Heart left ventricle (tissue), 13 donors: ENCODE data around the gene RIIAD1.

Source experiments
- POLR2A ChIP-seq, 2 donors: fragments of 450-650 bp; IDR thresholded peaks; one replicate each; pipeline ENCODE4 v1.6.1; 2017; ENCODE audit warnings: antibody characterized with exemption in 2 of 2, mild to moderate bottlenecking in 2 of 2, moderate library complexity in 2 of 2
- TF ChIP-seq, protein P1 (sequence below), 12 donors: fragments of 200-600 bp; sonication (generic) in 4 of 12; IDR thresholded peaks; one replicate each; pipeline versions ENCODE4 v1.5.0 to v1.8.0; 2018 to 2022; ENCODE audit warnings: antibody characterized with exemption in 12 of 12, mild to moderate bottlenecking in 5 of 12
- donor health status: ischemic (EF 13 %, LVEDD 7.1; RV severe dilation, severe dysfunction).
- donor health status: DM: no; HTN: yes; CAD: no.
- donor health status: DM: no; HTN: no; CAD: no.
- donor health status: ischemic (EF 25% LVEDD 6.9; RV normal size, moderate dysfunction).
- donor health status: ischemic (EF 25% LVEDD 5.7; RV mildly dilated, moderate dysfunction).
- donor health status: ischemic (EF 35%, LVEDD 5.7; RV mildly dilated, moderate dysfunction).
- donor health status: nonischemic (EF 11% LVEDD 7.7; RV severe dilation, severe dysfunction).
- donor health status: DM: yes; HTN: yes; CAD: no.
- donor health status: PGD.
- donor health status: ischemic (EF 29% LVEDD 5.4; RV normal size, mild dysfunction).
- donor health status: nonischemic (EF 23%, LVEDD 6.1; RV moderate dilation, normal function).

DNA sequence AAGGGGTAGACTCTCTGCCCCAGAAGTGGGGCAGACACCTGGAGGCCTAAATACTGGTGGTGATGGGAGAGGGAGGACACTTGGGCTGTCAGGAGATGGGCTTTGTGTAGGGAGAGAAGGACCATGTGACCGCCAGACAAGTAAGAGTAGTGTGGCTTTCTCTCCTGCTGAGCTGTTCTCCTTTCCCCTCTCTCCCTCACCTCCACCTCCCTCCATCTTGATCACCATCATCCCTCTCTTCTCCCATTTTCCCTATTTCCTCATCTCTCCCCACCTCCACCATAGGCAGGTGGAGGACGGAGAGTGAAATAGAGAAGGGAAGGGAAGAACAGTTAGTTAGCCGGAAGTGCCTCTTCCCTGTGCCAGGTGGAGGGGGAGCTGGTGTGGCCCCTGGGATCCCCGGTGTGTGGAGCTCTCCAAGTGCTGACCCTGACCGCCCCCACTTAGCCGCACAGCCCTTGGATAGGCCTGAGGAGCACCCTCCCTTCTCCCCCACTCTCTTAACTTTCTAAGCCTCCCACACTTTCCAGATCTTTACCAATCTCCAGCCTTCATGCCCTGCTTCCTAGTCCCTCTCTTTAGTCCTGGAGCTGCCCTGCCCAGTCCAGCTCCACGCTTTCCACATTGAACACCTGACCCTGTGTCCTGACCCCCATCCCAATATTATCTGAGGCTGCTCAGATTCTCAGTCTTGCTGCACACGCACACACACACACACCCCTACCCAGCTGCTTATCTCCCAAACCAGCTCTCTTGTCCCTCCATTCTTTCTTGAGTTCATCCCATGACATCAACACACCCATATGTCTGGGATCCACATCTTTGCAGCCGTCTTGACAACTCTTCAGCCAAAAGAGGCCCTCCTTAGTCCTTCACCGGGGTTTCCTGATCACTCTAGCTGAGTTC lies 6.2 kb upstream of the RIIAD1 start:
- TF ChIP-seq, protein P1, sequence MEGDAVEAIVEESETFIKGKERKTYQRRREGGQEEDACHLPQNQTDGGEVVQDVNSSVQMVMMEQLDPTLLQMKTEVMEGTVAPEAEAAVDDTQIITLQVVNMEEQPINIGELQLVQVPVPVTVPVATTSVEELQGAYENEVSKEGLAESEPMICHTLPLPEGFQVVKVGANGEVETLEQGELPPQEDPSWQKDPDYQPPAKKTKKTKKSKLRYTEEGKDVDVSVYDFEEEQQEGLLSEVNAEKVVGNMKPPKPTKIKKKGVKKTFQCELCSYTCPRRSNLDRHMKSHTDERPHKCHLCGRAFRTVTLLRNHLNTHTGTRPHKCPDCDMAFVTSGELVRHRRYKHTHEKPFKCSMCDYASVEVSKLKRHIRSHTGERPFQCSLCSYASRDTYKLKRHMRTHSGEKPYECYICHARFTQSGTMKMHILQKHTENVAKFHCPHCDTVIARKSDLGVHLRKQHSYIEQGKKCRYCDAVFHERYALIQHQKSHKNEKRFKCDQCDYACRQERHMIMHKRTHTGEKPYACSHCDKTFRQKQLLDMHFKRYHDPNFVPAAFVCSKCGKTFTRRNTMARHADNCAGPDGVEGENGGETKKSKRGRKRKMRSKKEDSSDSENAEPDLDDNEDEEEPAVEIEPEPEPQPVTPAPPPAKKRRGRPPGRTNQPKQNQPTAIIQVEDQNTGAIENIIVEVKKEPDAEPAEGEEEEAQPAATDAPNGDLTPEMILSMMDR (IDR thresholded peaks at IDR 0.05) = no peak
- TF ChIP-seq POLR2A (IDR thresholded peaks at IDR 0.05) = no peak
